ENCODE measurements around the gene PTPRM.

Gene PTPRM

GRCh38 chr18:8424917-8425725 is 858.0 kb downstream of the PTPRM start:
- H3K4me3 ChIP-seq (ENCODE audit: low read length), result no peak overlapping the region
- DNase-seq (ENCODE audit: low read depth), result peak; percentile 7
- no peak for TF ChIP-seq CTCF (conservative IDR thresholded peaks at IDR 0.05; ENCODE audit: low read depth, low read length)

GRCh38 chr18:8426401-8426800 is 859.3 kb downstream of the PTPRM start:
- peak; percentile 41 for TF ChIP-seq CTCF (conservative IDR thresholded peaks at IDR 0.05; ENCODE audit: low read depth, low read length)
- DNase-seq (ENCODE audit: low read depth), result no peak
- H3K4me3 ChIP-seq (ENCODE audit: low read length), result no peak overlapping the region

- DNase-seq (ENCODE audit: low read depth), result no peak
- TF ChIP-seq CTCF (conservative IDR thresholded peaks at IDR 0.05; ENCODE audit: low read depth, low read length), result no peak
These were observed 860.2 kb downstream of the PTPRM start for GRCh38 chr18:8427339-8427738.

GRCh38 chr18:8428951-8429350 is 861.8 kb downstream of the PTPRM start:
- no peak overlapping the region for H3K4me3 ChIP-seq (ENCODE audit: low read length)
- no peak for TF ChIP-seq CTCF (conservative IDR thresholded peaks at IDR 0.05; ENCODE audit: low read depth, low read length)
- no peak for DNase-seq (ENCODE audit: low read depth)

More at GRCh38 chr18:8427339-8427738, 860.2 kb downstream of the PTPRM start:
- no peak overlapping the region for H3K4me3 ChIP-seq (ENCODE audit: low read length)

- TF ChIP-seq CTCF (conservative IDR thresholded peaks at IDR 0.05; ENCODE audit: low read depth, low read length), result no peak
- no peak for DNase-seq (ENCODE audit: low read depth)
- H3K4me3 ChIP-seq (ENCODE audit: low read length), result no peak overlapping the region
These were observed 863.9 kb downstream of the PTPRM start for GRCh38 chr18:8431036-8431435.

GRCh38 chr18:8433323-8433722 is 866.2 kb downstream of the PTPRM start:
- DNase-seq (ENCODE audit: low read depth), result no peak
- no peak for TF ChIP-seq CTCF (conservative IDR thresholded peaks at IDR 0.05; ENCODE audit: low read depth, low read length)
- H3K4me3 ChIP-seq (ENCODE audit: low read length), result no peak overlapping the region

- no peak for TF ChIP-seq CTCF (conservative IDR thresholded peaks at IDR 0.05; ENCODE audit: low read depth, low read length)
- no peak for DNase-seq (ENCODE audit: low read depth)
- no peak overlapping the region for H3K4me3 ChIP-seq (ENCODE audit: low read length)
These were observed 866.7 kb downstream of the PTPRM start for GRCh38 chr18:8433771-8434170.
